HEK293 (cell line): ENCODE results near the gene CYP3A7.

ENCODE experiments used
- ZBTB20 ChIP-seq: fragments of 450-650 bp; formaldehyde crosslinking; IDR thresholded peaks from 2 replicates; pipeline ENCODE4 v1.5.1; 2016; ENCODE audit warnings: missing biosample characterization, missing genetic modification characterization
- ZNF10 ChIP-seq: fragments of 450-650 bp; formaldehyde crosslinking; IDR thresholded peaks from 2 replicates; pipeline ENCODE4 v1.5.1; 2017; ENCODE audit warnings: missing biosample characterization, missing genetic modification characterization
- ZNF140 ChIP-seq: fragments of 450-650 bp; formaldehyde crosslinking; IDR thresholded peaks from 2 replicates; pipeline ENCODE4 v1.5.1; 2016; ENCODE audit warnings: missing biosample characterization, missing genetic modification characterization
- ZNF24 ChIP-seq: fragments of 450-650 bp; formaldehyde crosslinking; IDR thresholded peaks from 2 replicates; pipeline ENCODE4 v1.5.1; 2016; ENCODE audit warnings: missing biosample characterization, missing genetic modification characterization
- ZNF311 ChIP-seq: fragments of 450-650 bp; formaldehyde crosslinking; IDR thresholded peaks from 2 replicates; pipeline ENCODE4 v1.5.1; 2017; ENCODE audit warnings: missing biosample characterization, missing genetic modification characterization, borderline replicate concordance
- ZNF416 ChIP-seq: fragments of 450-650 bp; formaldehyde crosslinking; IDR thresholded peaks from 2 replicates; pipeline ENCODE4 v1.5.1; 2016; ENCODE audit warnings: missing biosample characterization, missing genetic modification characterization
- ZNF660 ChIP-seq: fragments of 450-650 bp; IDR thresholded peaks from 2 replicates; pipeline ENCODE4 v1.5.1; 2018; ENCODE audit warnings: missing biosample characterization, mild to moderate bottlenecking, missing genetic modification characterization
- ZNF701 ChIP-seq: fragments of 450-650 bp; formaldehyde crosslinking; IDR thresholded peaks from 2 replicates; pipeline ENCODE4 v1.5.1; 2016; ENCODE audit warnings: missing biosample characterization, missing genetic modification characterization
- TF ChIP-seq, protein P1 (sequence below): fragments of 450-650 bp; formaldehyde crosslinking; IDR thresholded peaks from 2 replicates; pipeline ENCODE4 v1.5.1; 2016; ENCODE audit warnings: missing biosample characterization, missing genetic modification characterization

DNA sequence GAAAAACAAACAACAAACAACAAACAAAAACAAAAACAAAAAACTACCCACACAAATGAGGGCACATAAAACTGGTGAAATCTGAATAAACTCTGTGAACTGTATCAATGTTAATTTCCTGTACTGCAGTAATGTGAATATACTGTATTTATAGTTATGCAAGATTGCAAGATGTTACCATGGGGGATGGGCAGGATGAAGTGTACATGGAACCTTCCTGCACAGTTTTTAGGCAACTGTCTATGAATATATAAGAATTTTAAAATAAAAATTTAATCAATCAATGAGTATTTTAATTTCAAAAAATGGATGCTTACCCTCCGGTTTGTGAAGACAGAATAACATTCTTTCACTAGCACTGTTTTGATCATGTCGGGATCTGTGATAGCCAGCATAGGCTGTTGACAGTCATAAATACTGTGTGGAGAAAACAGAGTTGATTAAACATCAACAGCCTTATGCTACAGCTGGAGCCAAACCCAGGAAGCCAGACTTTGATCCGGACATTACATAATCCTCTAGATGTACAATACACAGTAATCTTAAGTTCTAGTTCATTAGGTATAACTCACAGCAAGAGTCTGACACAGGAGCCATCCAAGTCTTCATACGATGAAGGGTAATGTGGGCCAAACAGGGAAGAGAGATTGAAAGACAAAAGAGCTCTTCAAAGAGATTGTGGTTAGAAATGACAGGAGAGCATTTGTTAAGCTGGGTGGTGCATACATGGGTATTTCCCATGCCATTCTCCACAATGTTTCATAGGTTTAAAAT is 14.8 kb downstream of the CYP3A7 start:
- TF ChIP-seq, protein P1, sequence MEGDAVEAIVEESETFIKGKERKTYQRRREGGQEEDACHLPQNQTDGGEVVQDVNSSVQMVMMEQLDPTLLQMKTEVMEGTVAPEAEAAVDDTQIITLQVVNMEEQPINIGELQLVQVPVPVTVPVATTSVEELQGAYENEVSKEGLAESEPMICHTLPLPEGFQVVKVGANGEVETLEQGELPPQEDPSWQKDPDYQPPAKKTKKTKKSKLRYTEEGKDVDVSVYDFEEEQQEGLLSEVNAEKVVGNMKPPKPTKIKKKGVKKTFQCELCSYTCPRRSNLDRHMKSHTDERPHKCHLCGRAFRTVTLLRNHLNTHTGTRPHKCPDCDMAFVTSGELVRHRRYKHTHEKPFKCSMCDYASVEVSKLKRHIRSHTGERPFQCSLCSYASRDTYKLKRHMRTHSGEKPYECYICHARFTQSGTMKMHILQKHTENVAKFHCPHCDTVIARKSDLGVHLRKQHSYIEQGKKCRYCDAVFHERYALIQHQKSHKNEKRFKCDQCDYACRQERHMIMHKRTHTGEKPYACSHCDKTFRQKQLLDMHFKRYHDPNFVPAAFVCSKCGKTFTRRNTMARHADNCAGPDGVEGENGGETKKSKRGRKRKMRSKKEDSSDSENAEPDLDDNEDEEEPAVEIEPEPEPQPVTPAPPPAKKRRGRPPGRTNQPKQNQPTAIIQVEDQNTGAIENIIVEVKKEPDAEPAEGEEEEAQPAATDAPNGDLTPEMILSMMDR, result no peak
- TF ChIP-seq ZNF416 (no peak), ZNF140 (no peak), ZBTB20 (tag by site-specific recombination) (no peak), ZNF10 (tag by site-specific recombination) (no peak), ZNF24 (tag by site-specific recombination) (no peak), ZNF701 (tag by site-specific recombination) (no peak), ZNF660 (tag by site-specific recombination) (no peak), ZNF311 (no peak)
